ENCODE measurements around the gene OR6A2. TPM values are rescaled to one million over a fixed set of nuclear protein-coding genes. Genes with fewer than 3 reads are reported as not detected.
A peak's percentile ranks its signal among the peaks of the same experiment; 100 is the strongest.

Gene OR6A2
- total RNA-seq, 1 donor from 2014 or later: under 0.01 TPM

DNA sequence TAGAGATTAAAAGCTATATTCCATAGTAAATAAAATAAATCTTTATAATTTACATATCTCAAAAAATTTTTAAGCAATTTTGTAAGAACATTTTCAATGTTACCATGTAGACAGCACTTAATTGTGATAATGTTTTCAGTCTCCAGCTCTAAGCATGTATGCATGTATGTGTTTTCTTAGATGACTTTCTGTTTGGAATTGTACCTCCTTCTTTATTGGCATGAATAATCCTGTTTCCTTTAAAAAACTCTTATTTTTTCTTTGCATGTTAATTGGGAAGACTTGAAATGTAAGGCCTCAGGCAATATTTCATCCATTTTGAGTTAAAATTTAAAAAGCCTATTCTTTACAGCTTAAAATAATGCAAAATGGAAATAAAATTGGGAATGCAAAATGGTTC is 18.7 kb downstream of the OR6A2 start:
- Histone ChIP-seq H3K4me3 (ENCODE audit: low read depth, low read length) (no peak overlapping the region), H3K27me3 (ENCODE audit: control insufficient read depth, insufficient read depth, low read length) (no peaks in the 10 kb centered on the region), H3K36me3 (ENCODE audit: control insufficient read depth, insufficient read depth, low read length) (no peaks in the 10 kb centered on the region)
- DNase-seq (ENCODE audit: low read depth) (no peak), FAIRE-seq (no peak)
- TF ChIP-seq, protein P1, sequence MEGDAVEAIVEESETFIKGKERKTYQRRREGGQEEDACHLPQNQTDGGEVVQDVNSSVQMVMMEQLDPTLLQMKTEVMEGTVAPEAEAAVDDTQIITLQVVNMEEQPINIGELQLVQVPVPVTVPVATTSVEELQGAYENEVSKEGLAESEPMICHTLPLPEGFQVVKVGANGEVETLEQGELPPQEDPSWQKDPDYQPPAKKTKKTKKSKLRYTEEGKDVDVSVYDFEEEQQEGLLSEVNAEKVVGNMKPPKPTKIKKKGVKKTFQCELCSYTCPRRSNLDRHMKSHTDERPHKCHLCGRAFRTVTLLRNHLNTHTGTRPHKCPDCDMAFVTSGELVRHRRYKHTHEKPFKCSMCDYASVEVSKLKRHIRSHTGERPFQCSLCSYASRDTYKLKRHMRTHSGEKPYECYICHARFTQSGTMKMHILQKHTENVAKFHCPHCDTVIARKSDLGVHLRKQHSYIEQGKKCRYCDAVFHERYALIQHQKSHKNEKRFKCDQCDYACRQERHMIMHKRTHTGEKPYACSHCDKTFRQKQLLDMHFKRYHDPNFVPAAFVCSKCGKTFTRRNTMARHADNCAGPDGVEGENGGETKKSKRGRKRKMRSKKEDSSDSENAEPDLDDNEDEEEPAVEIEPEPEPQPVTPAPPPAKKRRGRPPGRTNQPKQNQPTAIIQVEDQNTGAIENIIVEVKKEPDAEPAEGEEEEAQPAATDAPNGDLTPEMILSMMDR (IDR thresholded peaks at IDR 0.05; ENCODE audit: insufficient read depth, low read length, severe bottlenecking): no peak

DNA sequence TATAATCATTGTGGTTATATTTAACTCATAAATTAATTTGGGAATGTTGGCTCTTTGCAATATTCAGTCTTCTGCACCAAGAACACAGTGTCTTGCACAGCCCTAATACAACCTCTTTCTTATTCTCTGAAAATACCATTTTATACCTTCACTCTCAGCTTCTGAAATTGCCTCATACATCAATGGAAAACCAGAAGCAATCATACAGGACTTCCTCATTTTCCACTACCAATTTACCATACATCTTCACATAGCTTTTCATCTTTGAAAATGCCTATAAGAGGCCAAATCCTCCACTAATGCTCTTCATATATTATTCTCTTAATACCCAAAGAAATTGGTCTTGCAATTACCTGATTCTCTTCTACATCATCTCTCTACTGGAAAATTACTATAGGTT is 21.0 kb downstream of the OR6A2 start:
- no peak overlapping the region for H3K4me3 ChIP-seq (ENCODE audit: low read depth, low read length)
- FAIRE-seq (no peak), DNase-seq (ENCODE audit: low read depth) (no peak)
- H3K27me3 ChIP-seq (ENCODE audit: control insufficient read depth, insufficient read depth, low read length): no peaks in the 10 kb centered on the region
- H3K36me3 ChIP-seq (ENCODE audit: control insufficient read depth, insufficient read depth, low read length): no peaks in the 10 kb centered on the region
- TF ChIP-seq, protein P1 (IDR thresholded peaks at IDR 0.05; ENCODE audit: insufficient read depth, low read length, severe bottlenecking): no peak

DNA sequence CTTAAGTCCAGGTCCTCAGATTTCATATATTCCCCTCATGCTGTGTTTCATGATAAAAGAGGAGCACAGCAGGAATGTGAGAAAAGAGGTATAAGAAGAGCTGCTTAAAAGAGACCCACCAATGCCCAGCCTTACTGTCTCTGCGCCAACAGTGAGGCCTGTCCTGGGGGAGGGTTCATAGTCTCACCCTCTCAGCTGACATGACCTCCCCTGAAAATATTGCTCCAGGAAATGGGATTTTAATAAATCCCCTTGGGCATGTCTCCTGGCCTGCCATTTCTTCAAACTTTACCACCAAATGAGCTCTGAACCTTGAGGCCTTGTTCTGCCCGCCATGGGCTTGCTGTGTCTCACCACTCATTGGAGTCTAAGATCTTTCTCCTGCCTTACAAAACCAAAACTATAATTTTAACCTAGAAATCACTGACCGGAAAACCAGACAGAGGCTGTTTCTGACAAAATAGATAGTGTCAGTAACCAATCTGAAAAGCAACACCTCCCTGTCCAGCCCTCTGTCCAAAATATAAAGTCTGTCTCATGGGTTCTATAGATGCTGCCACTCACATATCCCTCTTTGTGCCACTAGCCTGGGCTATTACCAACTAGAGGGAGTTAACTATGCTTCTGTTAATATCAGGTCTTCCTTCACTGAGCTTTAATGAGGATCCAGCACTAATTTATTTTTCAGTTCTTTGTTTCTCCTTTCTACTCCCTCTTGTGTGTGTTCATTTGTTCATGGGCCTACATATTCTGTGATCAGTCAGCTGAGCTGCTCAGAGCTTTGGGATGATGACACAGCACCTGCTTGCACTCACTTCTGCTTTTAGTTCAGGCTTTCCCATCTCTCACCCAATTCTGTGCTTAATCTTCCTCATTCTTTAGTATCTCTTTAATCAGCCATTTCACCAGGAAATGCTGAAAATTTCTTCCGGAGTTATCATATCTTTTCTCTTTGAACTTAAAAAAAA is 27.3 kb downstream of the OR6A2 start, which contains the start of gene OR2AG2:
OR2AG2 (minus strand) TSS at position 51 of the 968 bp plus-strand sequence. CDS start 3,019 bp downstream, outside the sequence.
- no peak within 1 kb of the TSS for H3K4me3 ChIP-seq (ENCODE audit: low read depth, low read length)
- TF ChIP-seq, protein P1 (IDR thresholded peaks at IDR 0.05; ENCODE audit: insufficient read depth, low read length, severe bottlenecking): no peak
- H3K36me3 ChIP-seq (ENCODE audit: control insufficient read depth, insufficient read depth, low read length): no peaks in the 10 kb centered on the region
- no peaks in the 10 kb centered on the region for H3K27me3 ChIP-seq (ENCODE audit: control insufficient read depth, insufficient read depth, low read length)
- DNase-seq (ENCODE audit: low read depth): no peak
- FAIRE-seq: no peak

DNA sequence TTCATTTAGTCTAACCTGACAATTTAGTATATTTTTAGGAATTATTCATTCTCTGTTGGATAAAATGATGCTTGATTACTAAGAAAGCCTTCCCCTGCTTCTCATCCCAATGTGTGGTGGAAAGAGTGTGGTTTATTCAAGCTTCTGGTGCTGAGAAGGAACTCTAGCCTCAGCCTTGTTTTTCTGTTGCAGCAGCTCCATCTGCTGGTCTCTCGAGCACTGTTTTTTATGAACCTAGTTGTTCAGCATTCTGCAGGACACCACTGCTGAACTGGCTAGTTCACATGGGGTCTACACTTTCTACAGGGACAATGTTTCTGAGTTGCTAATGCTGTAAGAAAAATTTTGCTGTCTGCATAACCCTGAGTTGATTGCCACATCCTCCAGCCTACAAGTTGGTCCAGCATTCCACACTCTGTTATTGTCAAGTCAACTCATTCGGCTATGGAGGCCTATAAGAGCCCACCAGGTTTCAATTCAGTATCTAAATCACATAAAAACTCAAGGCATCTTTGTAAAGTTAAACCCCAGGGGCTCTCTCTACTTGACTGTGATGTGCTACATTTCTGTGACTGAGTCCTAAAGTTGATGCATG is 42.0 kb downstream of the OR6A2 start:
- Histone ChIP-seq H3K4me3 (ENCODE audit: low read depth, low read length) (no peak overlapping the region), H3K36me3 (ENCODE audit: control insufficient read depth, insufficient read depth, low read length) (no peaks in the 10 kb centered on the region), H3K27me3 (ENCODE audit: control insufficient read depth, insufficient read depth, low read length) (no peaks in the 10 kb centered on the region)
- TF ChIP-seq, protein P1 (IDR thresholded peaks at IDR 0.05; ENCODE audit: insufficient read depth, low read length, severe bottlenecking): peak; percentile 64
- DNase-seq (ENCODE audit: low read depth): peak; percentile 55
- no peak for FAIRE-seq

DNA sequence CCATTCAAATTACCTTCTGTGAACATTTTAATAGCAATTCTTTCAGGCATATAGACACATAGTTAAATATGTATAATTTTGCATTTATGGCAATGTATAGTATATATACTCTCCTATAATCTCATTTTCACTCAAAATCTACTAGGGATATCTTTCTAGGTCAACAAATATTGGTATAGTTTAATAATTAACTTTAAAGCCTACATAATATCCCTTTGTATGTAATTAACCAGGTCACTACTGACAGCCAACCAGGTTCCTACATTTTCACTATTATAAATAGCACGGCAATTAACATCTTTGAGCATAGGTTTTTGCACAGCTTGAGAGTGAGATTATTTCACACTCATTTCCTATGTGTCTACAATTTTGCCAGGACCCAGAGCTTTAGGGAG is 43.5 kb downstream of the OR6A2 start:
- no peak for FAIRE-seq
- TF ChIP-seq, protein P1 (IDR thresholded peaks at IDR 0.05; ENCODE audit: insufficient read depth, low read length, severe bottlenecking): no peak

More for the DNA sequence above, 43.5 kb downstream of the OR6A2 start:
- Histone ChIP-seq H3K27me3 (ENCODE audit: control insufficient read depth, insufficient read depth, low read length) (no peaks in the 10 kb centered on the region), H3K36me3 (ENCODE audit: control insufficient read depth, insufficient read depth, low read length) (no peaks in the 10 kb centered on the region), H3K4me3 (ENCODE audit: low read depth, low read length) (no peak overlapping the region)
- DNase-seq (ENCODE audit: low read depth): no peak

Data from bronchial epithelial cell (primary cell).